IPS DF 19.7 (cell line): Measurements from ENCODE around the gene HMGCLL1.

Experiments
- DNase-seq: peaks from one replicate; pipeline ENCODE4 v3.0.0-alpha.2; 2013; ENCODE audit warnings: low read depth, low spot score

HMGCLL1 gene

DNA sequence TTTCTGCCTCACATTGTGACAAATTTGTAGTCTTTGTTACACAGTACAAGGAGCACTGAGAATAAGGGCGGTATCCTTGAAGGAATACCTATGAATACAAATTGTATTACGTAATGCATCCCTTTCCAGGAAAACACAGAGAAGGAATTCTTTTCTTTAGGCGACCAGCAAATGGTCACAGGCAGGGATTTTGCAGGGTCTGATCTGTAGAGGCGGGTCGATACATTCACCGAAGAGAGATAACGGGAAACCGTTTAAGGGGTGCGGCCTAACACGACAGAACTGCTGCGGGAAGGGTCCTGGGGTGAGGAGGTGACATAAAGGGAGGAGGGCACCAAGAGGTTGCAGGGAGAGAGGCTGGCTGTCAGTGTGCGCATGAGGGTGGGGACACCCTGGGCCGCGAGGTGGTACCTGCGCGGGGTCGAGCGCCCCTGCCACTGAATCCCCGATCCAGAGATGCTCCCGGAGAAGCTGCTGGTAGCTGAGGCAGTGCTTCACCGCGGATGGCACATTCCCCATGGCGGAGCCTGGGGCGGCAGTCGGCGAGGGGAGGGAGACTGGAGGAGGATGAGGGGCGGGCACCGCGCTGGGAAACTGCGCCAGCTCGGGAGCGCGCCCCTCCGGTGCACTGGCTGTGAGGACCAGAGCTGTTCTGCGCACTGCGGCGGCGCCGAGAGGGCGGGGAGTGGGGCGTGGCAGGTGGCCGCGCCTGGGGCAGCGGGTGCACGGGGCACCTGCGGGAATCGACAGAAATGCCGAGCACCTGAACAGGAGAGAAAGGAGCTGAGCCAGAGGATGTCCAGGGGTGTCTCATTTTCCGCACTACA, at the start of gene HMGCLL1:
Gene HMGCLL1, minus strand, starts transcription at position 656 of the 827 bp plus-strand sequence. Its CDS starts 137 bp downstream, at position 519.
- peak; percentile 38 for DNase-seq

DNA sequence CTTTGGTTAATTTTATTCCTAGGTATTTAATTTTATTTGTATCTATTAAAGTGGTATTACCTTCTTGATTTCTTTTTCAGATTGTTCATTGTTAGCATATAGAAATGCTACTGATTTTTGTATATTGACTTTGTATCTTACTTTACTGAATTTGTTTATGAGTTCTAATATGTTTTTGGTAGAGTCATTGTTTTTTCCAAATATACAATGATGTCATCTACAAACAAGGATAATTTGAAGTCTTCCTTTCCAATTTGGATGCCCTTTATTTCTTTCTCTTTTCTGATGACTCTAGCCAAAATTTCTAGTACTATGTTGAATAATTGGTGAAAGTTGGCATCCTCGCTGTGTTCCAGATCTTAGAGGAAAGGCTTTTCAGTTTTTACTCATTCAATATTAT, 43.0 kb upstream of the HMGCLL1 start:
- DNase-seq: no peak

DNA sequence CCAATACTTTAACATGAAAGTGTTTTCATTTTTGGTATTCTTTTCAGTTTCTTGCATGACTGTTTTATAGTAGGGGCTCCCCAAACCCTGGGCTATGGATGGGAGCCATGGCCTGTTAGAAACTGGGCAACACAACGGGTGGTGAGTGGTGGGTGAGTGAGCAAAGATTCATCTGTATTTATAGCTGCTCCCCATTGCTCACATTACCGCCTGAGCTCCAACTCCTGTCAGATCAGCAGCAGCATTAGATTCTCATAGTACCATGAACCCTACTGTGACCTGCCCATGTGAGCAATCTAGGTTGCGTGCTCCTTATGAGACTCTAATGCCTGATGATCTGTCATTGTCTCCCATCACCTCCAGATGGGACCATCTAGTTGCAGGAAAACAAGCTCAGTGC, 42.3 kb upstream of the HMGCLL1 start:
- no peak for DNase-seq

DNA sequence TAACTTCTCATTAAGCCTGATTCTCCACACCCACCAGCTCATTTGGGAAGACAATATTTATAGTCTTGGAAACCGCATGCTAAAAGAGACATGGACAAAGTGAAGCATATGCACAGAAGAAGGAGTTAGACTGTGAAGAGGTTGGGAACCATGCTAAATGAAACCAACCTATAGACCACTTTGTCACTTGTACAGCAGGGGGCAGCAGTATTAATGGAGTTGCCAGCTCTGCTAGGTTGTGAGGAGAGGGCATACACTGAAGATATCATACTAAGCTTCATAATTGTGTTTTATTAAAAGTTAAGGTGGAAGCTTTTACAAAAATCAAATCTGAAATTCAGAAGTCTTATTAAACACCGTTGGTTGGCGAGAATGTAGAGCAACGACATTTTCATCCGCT, 38.3 kb upstream of the HMGCLL1 start:
- no peak for DNase-seq

DNA sequence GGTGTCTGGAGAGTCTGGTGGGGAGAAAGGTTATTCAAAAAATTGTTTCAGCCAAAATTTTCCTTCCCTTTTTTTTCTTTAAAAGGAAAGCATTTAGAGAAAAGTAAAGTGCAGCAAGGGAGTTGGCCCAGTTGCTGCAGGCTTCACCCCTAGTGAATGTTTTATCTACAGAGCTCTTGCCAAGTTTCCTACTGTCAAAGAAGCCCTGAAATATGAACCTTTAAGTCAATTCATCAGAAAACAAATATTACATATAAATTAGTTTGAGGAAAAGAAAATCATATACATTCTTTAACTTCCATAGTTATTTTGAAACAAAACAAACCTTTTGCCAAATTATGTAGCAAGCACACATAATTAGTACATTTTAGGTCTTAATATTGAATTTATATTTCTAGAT, 25.0 kb upstream of the HMGCLL1 start:
- DNase-seq: no peak

DNA sequence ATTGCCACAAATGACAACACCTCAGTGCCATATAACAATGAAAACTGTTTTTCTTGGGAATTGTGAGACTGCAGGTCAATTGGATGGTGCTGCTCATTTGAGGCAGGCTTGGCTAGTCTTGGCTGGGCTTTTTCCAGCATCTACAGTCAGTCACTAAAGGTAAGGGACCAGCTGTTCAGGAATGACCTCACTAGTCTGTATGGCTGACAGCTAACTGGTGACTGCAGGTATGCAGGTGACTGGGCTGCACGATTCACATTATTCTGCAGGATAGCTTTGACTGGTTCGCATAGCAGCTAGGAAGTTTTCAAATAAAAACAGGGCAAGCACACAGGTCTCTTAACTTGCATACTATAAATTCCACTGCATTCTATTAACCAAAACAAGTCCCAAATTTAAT, 22.1 kb upstream of the HMGCLL1 start:
- DNase-seq: no peak

DNA sequence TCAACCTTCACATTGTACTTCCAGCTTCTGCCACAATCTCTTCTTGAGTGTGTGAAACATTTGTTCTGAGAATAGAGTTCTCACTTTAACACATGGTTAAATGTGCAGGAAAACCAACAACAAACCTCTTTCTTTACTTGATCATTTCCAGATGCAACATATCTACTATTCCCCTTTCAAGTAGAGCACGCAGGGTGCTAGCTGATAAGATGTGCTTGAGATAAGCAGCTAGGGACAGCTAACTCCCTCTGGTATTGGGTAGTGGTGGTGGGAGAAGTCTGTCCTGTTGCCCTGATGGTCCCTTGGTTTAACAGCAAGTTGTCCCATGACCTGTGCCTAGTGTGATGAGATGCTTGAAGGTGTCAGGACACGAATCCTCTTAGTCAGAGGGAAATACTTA, 15.4 kb upstream of the HMGCLL1 start:
- no peak for DNase-seq

DNA sequence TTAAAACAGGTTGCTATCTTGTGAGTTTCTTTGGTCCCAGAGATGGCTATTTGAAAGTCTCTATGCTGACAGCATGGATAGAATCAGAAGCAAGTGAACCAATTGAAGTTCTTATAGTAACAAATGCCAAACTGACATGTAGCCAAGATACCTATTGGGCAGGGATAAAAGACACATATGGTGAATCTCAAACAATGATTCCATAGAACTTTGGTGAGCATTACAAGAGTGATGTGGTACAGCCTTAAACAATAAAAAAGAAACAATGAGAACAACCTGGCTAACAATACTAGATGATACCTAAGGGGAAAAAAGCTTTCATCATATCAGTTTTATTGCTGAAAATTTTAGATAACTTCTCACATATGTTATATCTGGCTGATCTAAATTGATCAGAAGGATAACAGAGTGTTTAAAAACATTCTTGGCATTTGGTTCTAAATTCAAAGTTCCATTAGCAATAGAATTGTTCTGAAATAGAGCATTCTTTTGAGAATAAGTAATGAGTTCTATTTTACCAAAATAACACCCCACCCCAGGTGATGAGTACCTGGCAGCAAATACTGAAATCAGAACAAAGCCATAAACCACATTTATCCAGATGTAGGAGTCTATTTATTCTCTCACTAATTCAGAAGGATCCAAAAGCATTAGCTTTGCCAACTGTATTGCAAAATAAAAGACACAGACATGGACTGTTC, 5.8 kb upstream of the HMGCLL1 start:
- no peak for DNase-seq

DNA sequence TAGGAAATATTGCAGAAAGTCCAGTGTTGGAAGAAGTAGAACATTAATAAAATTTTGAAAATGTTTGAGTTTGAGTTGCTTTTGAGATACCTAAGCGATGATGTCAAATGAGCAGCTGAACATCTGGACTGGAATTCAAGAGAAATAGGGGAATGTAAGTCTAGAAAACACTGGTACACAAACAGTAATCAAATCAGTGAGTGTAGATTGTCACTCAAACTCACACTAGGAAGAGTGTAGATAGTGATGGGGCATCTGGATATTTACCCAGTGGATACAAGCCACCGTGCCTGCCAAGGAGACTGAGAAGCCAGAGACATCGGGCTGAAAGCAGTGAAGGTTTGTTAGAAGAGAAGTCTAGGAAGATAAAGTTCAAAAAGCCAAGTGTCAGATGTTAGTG, 2.2 kb downstream of the HMGCLL1 start:
- no peak for DNase-seq

DNA sequence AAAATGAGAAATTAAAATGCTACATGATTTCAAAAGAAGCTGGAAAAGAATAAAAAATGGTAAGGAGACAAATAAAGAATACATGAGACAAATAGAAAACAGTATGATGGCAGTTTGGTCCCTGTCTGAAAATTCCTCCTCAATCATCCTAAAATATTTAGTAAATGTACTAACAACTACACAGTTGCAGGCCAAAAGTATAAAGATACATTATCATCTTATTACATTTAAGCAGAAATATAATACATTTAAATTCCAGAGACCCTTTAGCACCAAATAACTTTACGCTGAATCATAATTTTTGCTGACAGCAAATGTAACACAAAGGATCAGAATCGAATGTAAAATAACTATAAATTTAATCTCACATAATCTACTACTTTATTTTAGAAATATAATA, 4.4 kb downstream of the HMGCLL1 start:
- no peak for DNase-seq

DNA sequence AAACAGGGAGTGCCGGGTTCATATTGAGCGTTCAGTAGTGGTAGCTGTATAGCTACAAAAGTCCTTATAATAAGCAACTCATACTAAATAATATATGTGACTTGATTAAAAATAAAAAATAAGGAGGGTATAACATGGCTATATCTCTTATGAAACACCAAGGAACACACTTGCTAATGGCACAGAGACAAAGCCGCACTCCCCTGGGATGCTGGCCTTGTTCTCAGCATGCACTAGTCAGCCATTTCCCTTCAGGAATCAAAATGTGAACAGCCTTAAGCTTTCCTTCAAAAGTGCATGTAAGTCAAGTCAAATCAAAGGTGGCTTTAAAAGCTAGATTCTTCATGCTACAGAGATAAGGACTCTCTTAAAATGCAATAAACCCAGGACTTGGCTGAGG, 9.4 kb downstream of the HMGCLL1 start:
- DNase-seq: no peak

DNA sequence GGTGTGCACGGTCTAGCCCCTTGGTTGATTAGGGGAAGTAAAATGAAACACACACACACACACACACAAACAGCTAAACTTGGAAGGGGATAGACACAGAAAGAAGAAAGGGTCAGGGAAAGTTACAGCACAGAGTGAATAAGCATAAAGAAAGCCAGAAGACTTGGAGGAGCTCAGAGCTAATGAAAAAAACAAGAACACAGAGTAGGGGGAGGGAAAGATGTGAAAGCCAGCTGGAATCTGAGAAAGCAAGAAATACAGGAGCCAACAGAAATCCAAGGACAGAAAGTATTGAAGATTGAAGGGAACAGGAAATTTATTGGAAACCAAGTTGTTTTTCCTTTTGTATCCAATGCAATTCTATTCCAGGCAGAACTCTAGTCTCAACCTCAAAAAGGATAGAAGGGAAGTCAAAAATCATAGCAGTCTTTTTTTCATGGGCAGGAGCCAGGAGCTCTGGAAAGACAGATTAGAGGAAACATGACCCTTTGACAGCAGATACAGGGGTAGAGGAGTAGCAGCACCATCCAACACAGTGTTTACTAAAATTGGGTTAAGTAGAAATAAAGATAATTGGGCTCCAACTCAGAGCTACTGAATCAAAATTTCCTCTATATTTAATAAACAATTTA, 10.1 kb downstream of the HMGCLL1 start:
- DNase-seq: no peak

DNA sequence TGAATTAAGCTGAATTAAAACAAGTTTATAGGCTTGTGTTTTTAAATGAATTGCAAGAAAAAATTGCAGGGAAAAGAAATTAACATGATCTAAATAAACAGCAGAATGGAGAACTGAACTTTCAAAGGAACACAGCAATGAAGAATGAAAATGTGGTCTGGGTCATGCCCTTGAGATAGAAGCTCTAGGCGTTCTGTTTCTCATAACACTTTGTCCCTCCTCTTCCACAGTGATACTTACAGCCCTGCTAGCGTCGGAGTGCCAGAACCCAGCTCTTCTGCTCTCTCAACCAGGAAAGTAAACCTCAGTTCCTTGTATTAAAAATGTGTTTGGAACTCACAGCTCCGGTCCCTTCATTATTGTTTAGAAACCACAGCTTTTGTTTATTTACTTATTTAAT, 11.4 kb downstream of the HMGCLL1 start:
- no peak for DNase-seq

DNA sequence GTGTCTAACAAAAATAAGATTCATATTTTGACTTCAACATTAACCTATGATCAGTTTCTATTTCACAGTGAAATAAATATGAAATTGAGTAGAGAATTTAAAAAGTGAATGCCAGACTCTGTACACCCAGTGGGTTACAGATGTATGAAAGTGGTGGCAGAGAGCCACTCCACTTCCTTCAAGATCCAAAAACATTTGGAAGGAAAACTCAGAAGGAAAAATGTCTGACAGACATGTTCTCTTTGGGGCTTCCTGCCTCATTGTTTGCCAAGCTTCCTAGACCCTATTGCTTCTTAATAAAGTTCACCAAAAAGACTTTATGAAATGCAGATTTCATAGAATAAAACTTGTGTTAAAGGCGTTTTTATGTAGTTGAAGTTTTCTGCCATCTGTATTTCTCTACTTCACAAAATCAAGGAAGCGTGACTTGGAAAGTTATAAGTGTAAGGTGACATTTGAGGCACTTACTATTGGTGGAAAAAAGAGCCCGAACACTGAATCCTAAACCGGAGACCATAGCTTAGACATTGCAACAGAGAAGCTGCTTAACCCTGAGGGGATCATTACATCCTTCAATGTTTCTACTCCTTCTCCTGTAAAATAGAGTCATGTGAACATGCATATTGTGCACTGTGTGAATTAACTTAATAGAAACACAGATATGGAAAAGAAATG, 12.8 kb downstream of the HMGCLL1 start:
- DNase-seq: no peak

DNA sequence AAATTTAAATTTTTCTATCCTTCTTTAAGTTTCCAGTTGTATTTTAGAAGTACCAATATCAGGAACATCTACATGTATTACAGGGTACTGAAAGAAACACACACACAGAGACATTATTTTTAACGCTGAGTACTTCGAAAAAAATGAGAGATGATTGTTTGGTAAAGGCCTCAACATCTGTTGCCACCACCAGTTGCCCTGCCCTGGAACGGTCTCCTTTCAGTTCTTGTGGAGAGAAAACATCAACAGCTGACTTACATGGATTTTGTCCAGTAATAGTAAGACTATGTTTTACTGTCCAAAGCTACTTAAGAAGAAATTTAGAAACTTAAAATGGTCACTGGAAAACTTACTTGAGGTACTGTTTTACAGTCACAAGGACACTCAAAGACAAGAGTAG, 16.7 kb downstream of the HMGCLL1 start:
- DNase-seq: no peak

DNA sequence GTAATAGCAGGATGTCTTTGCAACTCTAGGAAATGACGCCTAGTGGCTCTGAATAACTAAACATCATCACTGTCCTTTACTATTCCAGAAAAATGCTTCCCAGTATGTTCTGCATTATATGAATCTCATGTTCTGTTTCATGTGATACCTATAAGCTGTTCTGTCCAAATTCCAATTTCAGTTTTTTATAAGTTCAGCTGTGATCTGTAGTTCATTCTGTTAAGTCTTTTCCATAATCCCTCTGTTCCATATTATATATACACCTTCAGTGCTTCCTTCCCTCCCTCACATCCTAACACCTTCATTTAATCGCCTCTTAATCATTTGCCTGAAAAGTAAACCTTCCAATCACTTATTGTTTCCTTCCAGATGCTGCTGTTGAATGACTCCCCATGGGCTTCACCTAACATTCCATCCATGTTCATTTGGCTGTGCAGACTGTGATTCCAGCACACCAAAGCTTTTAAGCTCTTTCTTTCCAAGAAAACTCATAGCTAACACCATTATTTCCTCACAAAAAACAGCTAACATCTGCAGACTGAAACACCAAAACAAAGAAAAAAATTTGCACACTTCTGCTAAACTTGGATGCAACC, 18.6 kb downstream of the HMGCLL1 start:
- DNase-seq: no peak

DNA sequence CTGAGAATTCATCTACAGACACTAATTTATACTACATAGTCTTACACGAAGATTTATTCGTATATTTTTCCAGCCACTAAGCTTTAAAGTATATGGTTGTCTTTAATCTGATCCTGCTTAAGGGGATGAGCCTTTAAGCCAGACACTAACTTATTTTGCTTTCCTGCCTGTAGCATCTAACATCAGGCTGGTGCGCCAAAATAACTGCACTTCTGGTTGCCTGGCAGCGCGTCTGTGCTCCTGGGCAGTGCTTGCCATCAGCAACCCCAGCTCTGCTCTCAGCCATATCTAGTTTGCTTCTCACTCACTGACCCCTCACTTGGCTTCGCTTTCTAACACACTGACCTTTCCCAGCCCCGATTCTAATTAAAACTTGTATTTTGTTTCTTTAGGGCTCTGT, 21.8 kb downstream of the HMGCLL1 start:
- DNase-seq: no peak

DNA sequence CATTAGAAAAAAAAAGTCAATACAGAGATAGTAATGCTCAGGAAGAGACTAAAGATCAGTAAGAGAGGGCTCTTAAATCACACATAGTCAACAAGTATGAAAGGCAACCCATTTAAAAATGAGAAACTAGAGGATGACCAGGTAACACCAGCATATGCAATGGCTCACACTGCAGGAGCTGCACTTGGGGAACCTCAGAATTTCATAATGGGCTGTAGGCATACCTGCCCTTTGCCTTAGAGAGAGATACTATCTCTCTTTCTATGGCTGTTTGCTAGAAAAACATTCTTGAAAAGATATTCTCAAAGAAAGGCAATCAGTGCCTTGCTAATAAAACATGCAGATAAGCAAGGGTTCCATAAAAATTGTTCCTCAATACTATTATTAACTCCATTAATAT, 33.2 kb downstream of the HMGCLL1 start:
- no peak for DNase-seq

DNA sequence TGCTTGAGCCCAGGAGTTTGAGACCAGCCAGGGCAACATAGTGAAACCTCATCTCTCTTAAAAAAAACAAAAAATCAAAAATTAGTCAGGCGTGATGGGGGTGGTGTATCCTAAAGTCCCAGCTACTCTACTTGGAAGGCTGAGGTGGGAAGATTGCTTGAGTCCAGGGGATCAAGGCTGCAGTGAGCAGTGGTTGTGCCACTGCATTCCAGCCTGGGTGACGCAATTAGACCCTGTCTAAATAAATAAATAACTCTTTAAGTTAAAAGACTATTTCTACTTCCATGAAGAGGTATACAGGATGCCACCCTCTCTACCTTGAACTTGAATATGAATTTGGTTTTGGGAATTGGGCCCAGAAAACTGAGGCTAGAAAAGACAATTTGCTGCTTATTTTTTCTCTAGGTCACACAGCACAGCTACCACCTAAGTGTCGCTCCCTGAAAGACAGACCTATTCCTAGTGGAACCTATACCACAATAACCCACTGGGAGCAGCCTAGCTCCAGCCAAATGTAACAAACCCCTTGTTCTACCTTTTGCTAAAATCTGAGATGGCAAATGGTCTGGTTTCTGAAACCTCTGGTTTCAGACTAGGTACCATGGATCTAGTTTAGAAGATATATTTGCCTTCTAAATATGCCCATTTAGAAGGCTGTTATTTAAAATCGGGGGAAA, 35.2 kb downstream of the HMGCLL1 start:
- peak; percentile 15 for DNase-seq

DNA sequence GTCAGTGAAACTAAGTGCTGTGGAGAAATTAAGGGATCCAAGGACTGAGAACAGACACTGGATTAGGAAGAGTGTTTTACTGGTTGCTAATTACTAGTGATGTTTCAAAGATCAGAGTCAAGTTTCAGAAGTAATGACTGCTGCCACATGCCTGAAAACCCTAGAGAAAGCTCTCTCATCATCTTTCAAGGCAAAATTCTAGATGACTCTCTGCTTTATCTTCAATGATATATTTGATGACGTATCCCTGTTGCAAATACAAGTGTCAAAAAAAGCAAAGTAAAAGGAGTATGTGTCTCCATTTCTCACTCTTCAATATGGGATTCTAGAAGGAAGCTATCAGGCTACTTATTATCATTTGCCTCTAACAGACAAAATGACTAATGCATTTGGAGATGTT, 38.0 kb downstream of the HMGCLL1 start:
- DNase-seq: no peak

DNA sequence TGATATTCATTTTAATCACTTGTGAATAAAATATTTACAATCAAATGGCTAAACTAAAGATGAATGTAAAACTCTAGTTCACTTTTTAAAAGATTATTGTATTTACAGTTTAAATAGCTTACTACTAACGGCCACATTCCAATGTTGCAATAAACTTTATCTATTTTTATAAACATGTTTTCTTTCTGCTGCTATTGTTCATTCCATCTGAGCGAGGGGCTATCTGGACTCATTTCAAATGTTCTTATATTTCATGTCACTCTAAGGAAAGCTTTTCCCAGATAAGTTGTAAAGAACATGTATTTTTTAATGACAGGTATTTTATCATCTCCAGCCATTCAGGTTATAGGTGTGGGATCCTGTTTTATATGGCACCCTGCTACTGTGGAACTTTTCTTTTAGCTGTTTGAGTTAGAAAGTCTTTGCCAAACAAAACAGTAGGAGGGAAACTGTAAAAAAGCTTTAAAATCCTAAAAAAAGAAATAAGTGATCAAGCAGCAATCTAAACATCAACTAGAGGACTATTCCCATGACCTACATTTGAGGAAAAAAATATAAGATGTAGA, 42.5 kb downstream of the HMGCLL1 start:
- DNase-seq: no peak
